Activated gamma-delta T cell treated with Interleukin-2 at 50 U/mL for 16 hours (primary cell): Measurements from ENCODE around the gene CXCL10.

Source experiments
- DNase-seq: peaks from one replicate; pipeline ENCODE4 v3.0.0-alpha.2; 2020

Gene CXCL10

GRCh38 chr4:75985116-75985515 lies 38.2 kb downstream of the CXCL10 start:
- DNase-seq, result no peak

GRCh38 chr4:75980576-75980975 lies 42.7 kb downstream of the CXCL10 start:
- DNase-seq, result no peak

- no peak for DNase-seq
Measured at GRCh38 chr4:75976177-75976576, 47.1 kb downstream of the CXCL10 start.

GRCh38 chr4:75973766-75974165 lies 49.5 kb downstream of the CXCL10 start:
- DNase-seq, result no peak
